Stimulated activated CD8-positive, alpha-beta memory T cell treated with anti-CD3 and anti-CD28 coated beads, Interleukin-12 subunit alpha, Interleukin-12 subunit beta, amount 100 ng/mL, for 24 hours (primary cell): ENCODE results near the gene NEK5.
"Not testable (repeated sequence)": the region's sequence is repeated elsewhere in the genome, so short reads cannot be mapped to it uniquely, and the experiment has no call there.

Experiments
- DNase-seq: peaks from one replicate; pipeline ENCODE4 v3.0.0-alpha.2; 2020; ENCODE audit errors: extremely low read depth

Gene NEK5

GRCh38 chr13:52136763-52137162 is 7.9 kb upstream of the NEK5 start:
- no peak for DNase-seq

GRCh38 chr13:52130641-52131040 is 1.8 kb upstream of the NEK5 start:
- no peak for DNase-seq

- no peak for DNase-seq
These were observed 830 bp downstream of the NEK5 start for GRCh38 chr13:52127783-52128702.

- no peak for DNase-seq
These were observed 1.5 kb downstream of the NEK5 start for GRCh38 chr13:52127378-52127777.

- DNase-seq, result no peak
These were observed 3.3 kb downstream of the NEK5 start for GRCh38 chr13:52125547-52125946.

GRCh38 chr13:52118595-52118994 is 10.3 kb downstream of the NEK5 start:
- DNase-seq, result no peak

- DNase-seq, result no peak
These were observed 10.8 kb downstream of the NEK5 start for GRCh38 chr13:52118095-52118494.

GRCh38 chr13:52112591-52112990 is 16.3 kb downstream of the NEK5 start:
- no peak for DNase-seq

GRCh38 chr13:52109116-52109670 is 19.7 kb downstream of the NEK5 start:
- DNase-seq, result no peak

GRCh38 chr13:52105841-52106240 is 23.0 kb downstream of the NEK5 start:
- no peak for DNase-seq

- DNase-seq, result no peak
These were observed 24.2 kb downstream of the NEK5 start for GRCh38 chr13:52104624-52105023.

- no peak for DNase-seq
These were observed 25.5 kb downstream of the NEK5 start for GRCh38 chr13:52103386-52103785.

- not testable (repeated sequence) for DNase-seq
These were observed 26.4 kb downstream of the NEK5 start for GRCh38 chr13:52102423-52102822.

- DNase-seq, result no peak
These were observed 31.7 kb downstream of the NEK5 start for GRCh38 chr13:52097197-52097596.

- DNase-seq, result no peak
These were observed 32.1 kb downstream of the NEK5 start for GRCh38 chr13:52096748-52097147.

GRCh38 chr13:52096062-52096461 is 32.8 kb downstream of the NEK5 start:
- no peak for DNase-seq

- no peak for DNase-seq
These were observed 36.8 kb downstream of the NEK5 start for GRCh38 chr13:52092087-52092486.

GRCh38 chr13:52091473-52091872 is 37.4 kb downstream of the NEK5 start:
- DNase-seq, result no peak

- no peak for DNase-seq
These were observed 43.5 kb downstream of the NEK5 start for GRCh38 chr13:52085421-52085820.

GRCh38 chr13:52084981-52085380 is 43.9 kb downstream of the NEK5 start:
- DNase-seq, result not testable (repeated sequence)

- no peak for DNase-seq
These were observed 46.3 kb downstream of the NEK5 start for GRCh38 chr13:52082601-52083000.

- DNase-seq, result not testable (repeated sequence)
These were observed 49.0 kb downstream of the NEK5 start for GRCh38 chr13:52079891-52080290.

GRCh38 chr13:52070929-52071523 is 57.8 kb downstream of the NEK5 start:
- no peak for DNase-seq
